Frontal cortex (tissue), 4 donors: ENCODE measurements around the gene AFTPH. TPM values are rescaled to one million over a fixed set of nuclear protein-coding genes. Genes with fewer than 3 reads are reported as not detected.
"Not testable (repeated sequence)": the region's sequence is repeated elsewhere in the genome, so short reads cannot be mapped to it uniquely, and the experiment has no call there.

Source experiments
- DNase-seq, 2 donors: peaks; one replicate each; pipeline ENCODE4 v3.0.0; 2012; ENCODE audit warnings: low spot score in 2 of 2
- FAIRE-seq: peaks from 2 replicates; lab custom pipeline; 2012; peaks lifted over from hg19 to GRCh38; lab: Jason Lieb, UNC
- total RNA-seq: library from RNA; depleted of rRNA; stranded (reverse); fragments of >200 nt; gene quantifications from one replicate; pipeline ENCODE4 v1.2.3, GENCODE V29; 2014
- donor health status: control.
- donor health status: control.
- donor health status: control.

The AFTPH gene
- total RNA-seq, 1 donor from 2014 or later: 109 TPM

- no peak for DNase-seq
- FAIRE-seq: no peak
Observed at GRCh38 chr2:64492272-64492671, 31.9 kb upstream of the AFTPH start.

GRCh38 chr2:64492821-64493220, 31.3 kb upstream of the AFTPH start:
- no peak for FAIRE-seq

DNA sequence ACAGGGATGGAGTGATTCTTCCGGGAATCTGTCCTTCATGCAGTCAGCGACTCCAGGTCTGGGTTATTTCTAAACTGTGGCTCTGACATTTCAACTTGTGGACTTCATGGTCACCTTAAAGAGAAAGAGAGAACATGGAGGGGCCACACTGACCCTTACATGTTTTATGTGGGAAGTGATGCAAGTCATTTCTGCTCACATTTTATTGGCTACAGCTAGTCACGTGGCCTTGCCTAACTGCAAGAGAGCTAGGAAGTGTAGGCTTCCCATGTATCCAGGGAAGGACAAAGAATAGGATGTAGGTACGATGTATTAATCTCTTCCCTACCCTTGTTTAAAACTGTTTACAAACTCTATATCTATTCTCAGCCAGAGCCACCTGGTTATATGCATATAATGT, 30.3 kb upstream of the AFTPH start:
- FAIRE-seq: no peak

More at GRCh38 chr2:64492821-64493220, 31.3 kb upstream of the AFTPH start:
- no peak for DNase-seq

DNA sequence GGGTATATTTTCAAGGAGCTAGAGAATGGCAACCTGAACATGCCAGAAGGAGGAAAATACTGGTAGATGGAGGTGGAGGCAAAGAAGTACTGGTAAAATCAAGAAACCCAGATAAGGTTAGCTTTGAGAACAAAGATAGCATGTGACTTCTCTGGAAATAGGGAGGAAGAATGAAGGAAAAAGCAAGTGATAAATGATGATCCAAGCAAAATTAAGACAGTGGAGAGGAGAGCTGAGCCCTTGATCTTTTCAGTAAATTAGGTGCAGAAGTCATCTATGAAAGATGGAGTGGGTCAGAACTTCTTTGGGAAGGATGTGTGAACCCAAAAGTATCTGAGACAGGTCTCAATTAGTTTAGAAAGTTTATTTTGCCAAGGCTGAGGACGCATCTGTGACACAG, 25.7 kb upstream of the AFTPH start:
- no peak for DNase-seq
- FAIRE-seq: no peak

More for the DNA sequence above, 30.3 kb upstream of the AFTPH start:
- no peak for DNase-seq

GRCh38 chr2:64500549-64500948, 23.6 kb upstream of the AFTPH start:
- no peak for FAIRE-seq
- no peak for DNase-seq

DNA sequence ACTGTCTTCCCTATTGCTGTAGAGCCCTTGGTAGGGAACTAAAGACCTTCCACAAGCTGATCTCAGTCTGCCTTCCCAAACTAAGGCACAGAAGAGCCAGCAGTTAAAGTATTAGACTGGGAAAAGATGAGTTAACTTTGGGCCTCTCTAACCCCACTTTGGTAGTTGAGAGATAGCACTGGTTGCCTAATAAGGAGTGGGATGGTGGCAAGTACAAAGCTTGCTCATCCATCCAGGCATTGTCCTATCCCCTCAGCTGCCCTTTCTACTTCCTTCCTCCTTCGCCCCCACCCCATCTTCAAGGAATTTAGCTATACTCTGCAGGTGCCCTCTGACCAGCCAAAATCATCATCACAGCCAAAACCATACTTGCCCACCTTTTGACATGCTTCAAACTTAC, 22.2 kb upstream of the AFTPH start:
- DNase-seq (no peak), FAIRE-seq (no peak)

GRCh38 chr2:64502860-64503259, 21.3 kb upstream of the AFTPH start:
- FAIRE-seq: no peak
- DNase-seq: no peak

- no peak for FAIRE-seq
Observed at GRCh38 chr2:64504774-64505720, 19.1 kb upstream of the AFTPH start.

DNA sequence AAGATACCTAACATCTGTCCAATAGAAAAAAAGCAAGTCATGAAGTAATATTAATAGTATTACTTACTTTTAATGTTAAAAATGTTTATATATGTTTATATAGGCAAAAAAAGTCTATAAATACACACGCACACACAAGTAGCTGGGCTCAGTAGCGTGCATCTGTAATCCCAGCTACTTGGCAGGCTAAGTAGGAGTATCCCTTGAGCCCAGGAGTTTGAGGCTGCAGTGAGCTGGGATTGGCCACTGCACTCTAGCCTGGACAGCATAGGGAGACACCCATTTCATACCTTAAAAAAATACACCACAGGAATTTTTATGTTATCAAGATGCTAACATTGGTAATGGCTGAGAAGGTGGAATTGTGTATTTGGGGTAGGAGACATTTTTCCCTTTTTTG, 17.4 kb upstream of the AFTPH start:
- FAIRE-seq: no peak

More at GRCh38 chr2:64504774-64505720, 19.1 kb upstream of the AFTPH start:
- DNase-seq: peak in 1 of 2 donors; percentile 22

DNA sequence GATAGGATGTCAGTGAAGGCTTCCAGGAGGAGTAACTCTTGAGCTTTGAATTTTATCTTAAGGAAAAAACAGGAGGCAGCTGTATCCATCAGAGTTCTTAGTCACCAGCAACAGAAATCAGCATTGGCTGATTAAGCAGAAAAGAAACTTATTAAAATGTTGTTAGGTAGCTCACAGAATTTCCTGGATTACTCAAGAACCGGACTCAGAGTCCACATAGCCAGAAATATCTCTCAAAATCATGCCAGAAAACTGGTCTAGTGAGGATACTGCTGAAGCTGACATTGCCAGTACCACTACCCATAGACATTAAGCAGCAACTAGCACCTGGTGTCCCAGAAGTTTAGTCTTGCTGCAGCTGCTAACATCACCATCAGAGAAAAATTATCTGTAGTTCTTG, 10.1 kb upstream of the AFTPH start:
- DNase-seq: no peak
- FAIRE-seq: no peak

More for the DNA sequence above, 17.4 kb upstream of the AFTPH start:
- DNase-seq: no peak

GRCh38 chr2:64515086-64515485, 9.0 kb upstream of the AFTPH start:
- DNase-seq (no peak), FAIRE-seq (no peak)

GRCh38 chr2:64516651-64517510, 7.2 kb upstream of the AFTPH start:
- FAIRE-seq (no peak), DNase-seq (no peak)

GRCh38 chr2:64517511-64517884, 6.6 kb upstream of the AFTPH start:
- DNase-seq (no peak), FAIRE-seq (no peak)

GRCh38 chr2:64522843-64523428, 1.2 kb upstream of the AFTPH start:
- FAIRE-seq: peak; percentile 42
- DNase-seq: peak; percentile 28 to 39

DNA sequence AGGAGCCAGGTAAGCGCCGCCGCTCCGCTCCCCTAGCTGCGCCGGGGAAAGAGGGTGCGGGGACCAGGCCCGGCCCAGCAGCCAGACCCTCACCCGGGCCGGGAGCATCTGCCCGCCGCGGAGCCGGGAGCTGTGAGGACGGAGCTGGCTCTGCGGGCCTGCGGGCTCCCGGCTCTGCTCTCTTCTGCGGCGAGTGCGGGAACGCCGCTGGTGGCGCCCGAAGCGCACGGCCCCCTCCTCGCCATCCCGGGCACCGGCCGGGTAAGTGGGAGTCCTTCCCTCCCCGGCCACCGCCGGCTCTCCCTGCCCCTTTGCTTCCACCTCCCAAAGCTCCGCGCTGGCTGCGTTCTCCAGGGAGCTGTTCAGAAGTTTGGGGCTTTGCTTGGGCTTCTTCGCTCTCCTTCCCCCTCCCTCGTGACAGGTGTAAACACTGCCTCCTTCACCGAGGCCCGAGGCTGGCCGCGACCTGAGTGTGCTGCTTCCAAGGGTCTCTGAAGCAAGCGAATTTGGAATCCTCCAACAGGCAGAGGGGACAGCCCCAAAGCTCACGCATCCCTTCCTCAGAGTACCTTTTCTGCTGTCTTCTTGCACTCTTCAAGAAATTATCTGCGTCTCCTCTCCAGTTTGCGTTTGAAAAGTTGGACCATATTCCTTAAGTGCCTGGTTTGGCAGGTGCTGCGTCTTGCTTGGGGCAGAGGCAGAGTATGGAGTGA, 632 bp downstream of the AFTPH start:
- FAIRE-seq (no peak), DNase-seq (no peak)

DNA sequence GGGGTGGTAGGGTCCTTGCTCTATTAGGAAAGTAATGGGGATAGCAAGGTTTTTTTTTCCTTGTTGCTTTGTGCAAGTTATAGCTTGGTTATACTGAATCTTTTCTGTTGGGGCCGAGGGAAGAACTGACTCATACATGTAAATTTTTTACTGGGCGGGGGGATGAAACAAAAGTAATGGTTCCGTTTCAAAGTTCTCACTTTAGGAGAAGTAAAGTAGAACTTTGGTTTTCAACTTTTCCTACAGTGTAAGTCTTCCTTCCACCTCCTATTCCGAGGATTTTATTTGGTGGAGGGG, 1.1 kb downstream of the AFTPH start:
- DNase-seq (no peak), FAIRE-seq (no peak)

- FAIRE-seq (no peak), DNase-seq (no peak)
Observed at GRCh38 chr2:64526034-64526433, 1.9 kb downstream of the AFTPH start.

DNA sequence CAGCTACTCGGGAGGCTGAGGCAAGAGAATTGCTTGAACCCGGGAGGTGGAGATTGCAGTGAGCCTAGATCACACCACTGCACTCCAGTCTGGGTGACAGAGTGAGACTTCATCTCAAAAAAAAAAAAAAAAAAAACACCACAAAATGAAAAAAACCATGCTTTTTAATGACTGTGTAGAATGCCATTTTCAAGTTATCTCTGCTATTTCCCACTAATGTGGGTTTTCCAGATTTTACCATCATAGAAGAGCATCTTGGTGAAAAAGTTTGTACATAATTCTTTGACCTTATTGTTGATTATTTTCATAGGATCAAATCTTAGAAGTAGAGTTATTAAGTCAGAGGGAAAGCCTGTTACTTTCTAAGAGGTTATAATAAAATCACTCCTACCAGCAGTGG, 6.8 kb downstream of the AFTPH start:
- not testable (repeated sequence) for FAIRE-seq, DNase-seq

DNA sequence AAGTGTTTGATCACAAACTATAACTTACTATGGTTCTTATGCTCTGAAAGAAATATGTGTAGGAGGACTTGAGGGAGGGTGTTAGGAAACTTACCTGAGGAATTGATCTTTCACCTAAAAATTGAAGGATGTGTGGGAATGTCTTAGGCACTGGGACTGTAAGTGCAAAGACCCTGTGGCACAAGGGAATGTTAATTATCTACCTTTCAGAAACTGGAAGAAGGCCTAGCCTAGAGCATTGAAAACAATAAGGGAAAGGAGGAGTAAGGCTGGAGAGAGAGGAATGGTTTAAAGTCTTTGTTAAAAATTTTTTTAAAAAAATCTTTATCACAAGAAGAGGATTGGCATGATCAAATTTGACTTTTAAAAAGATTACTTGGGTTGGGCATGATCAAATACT, 7.9 kb downstream of the AFTPH start:
- FAIRE-seq: no peak
- DNase-seq: no peak

- no peak for DNase-seq
- FAIRE-seq: no peak
Observed at GRCh38 chr2:64533882-64534281, 9.8 kb downstream of the AFTPH start.
